ENCODE results near the gene ZNF248. TPM values are rescaled to one million over a fixed set of nuclear protein-coding genes. Genes with fewer than 3 reads are reported as not detected.

ZNF248 gene
- total RNA-seq, 1 donor from 2014 or later = 14.3 TPM

DNA sequence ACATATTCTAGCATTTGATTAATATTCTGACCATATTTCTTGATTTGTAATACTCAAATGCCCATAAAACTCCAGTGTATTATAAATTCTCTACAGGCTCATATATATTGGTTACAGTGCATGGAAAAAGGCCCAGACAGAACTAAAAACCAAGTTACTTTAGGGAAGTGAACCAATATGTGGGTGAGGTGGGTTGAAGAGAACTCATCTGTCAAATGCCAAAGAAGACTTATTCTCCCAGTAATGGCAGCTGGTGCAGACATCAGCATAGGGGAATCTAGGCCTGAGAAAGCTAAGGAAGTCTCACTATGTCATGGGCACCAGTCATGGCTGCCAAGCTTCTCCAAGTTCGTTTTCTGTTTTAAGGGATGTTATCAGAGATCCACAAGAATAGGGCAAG, 30.6 kb downstream of the ZNF248 start:
- Histone ChIP-seq H3K4me1 (no peaks in the 10 kb centered on the region), H3K36me3 (peaks cover 34% of the 10 kb centered on the region), H3K27ac (no peak overlapping the region), H3K9me3 (peaks cover 68% of the 10 kb centered on the region), H3K4me3 (no peak overlapping the region), H3K27me3 (ENCODE audit: low read depth) (no peaks in the 10 kb centered on the region)
- ATAC-seq = no peak
- intact Hi-C loops (cut with DNase I) = no loop called here
- DNase-seq = no peak
- TF ChIP-seq, protein P1, sequence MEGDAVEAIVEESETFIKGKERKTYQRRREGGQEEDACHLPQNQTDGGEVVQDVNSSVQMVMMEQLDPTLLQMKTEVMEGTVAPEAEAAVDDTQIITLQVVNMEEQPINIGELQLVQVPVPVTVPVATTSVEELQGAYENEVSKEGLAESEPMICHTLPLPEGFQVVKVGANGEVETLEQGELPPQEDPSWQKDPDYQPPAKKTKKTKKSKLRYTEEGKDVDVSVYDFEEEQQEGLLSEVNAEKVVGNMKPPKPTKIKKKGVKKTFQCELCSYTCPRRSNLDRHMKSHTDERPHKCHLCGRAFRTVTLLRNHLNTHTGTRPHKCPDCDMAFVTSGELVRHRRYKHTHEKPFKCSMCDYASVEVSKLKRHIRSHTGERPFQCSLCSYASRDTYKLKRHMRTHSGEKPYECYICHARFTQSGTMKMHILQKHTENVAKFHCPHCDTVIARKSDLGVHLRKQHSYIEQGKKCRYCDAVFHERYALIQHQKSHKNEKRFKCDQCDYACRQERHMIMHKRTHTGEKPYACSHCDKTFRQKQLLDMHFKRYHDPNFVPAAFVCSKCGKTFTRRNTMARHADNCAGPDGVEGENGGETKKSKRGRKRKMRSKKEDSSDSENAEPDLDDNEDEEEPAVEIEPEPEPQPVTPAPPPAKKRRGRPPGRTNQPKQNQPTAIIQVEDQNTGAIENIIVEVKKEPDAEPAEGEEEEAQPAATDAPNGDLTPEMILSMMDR (IDR thresholded peaks at IDR 0.05) = no peak

DNA sequence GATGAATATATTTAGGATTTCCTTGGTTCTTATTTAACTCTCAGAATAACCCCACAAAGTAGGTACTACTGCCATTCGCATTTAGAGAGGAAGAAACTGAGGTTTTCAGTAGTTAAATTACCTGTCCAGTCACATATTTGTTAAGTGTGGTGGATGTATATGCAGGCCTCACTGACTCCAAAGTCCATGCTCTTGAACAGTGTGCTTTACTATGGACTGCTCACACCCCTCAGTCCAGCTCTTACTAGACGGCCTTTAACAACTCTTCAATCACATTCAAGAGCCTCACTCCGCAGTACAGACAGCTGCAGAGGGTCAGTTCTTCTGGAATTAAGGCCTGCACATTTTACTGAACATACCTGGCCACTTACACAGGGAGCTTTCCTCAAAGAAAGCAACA, 36.2 kb downstream of the ZNF248 start:
- no peaks in the 10 kb centered on the region for H3K36me3 ChIP-seq
- intact Hi-C loops (cut with DNase I) = no loop called here
- H3K27me3 ChIP-seq (ENCODE audit: low read depth) = no peaks in the 10 kb centered on the region
- ATAC-seq (no peak), DNase-seq (no peak)
- no peaks in the 10 kb centered on the region for H3K4me1 ChIP-seq
- TF ChIP-seq, protein P1 (IDR thresholded peaks at IDR 0.05) = no peak
- no peak overlapping the region for H3K27ac ChIP-seq
- peaks cover 57% of the 10 kb centered on the region for H3K9me3 ChIP-seq
- H3K4me3 ChIP-seq = no peak overlapping the region

- DNase-seq = no peak
- Histone ChIP-seq H3K9me3 (peaks cover 68% of the 10 kb centered on the region), H3K4me1 (no peaks in the 10 kb centered on the region), H3K27me3 (ENCODE audit: low read depth) (no peaks in the 10 kb centered on the region), H3K27ac (no peak overlapping the region), H3K36me3 (no peaks in the 10 kb centered on the region), H3K4me3 (no peak overlapping the region)
- TF ChIP-seq, protein P1 (IDR thresholded peaks at IDR 0.05) = no peak
- intact Hi-C loops (cut with DNase I) = no loop called here
- no peak for ATAC-seq
Observed at GRCh38 chr10:37819797-37820196, 37.6 kb downstream of the ZNF248 start.

DNA sequence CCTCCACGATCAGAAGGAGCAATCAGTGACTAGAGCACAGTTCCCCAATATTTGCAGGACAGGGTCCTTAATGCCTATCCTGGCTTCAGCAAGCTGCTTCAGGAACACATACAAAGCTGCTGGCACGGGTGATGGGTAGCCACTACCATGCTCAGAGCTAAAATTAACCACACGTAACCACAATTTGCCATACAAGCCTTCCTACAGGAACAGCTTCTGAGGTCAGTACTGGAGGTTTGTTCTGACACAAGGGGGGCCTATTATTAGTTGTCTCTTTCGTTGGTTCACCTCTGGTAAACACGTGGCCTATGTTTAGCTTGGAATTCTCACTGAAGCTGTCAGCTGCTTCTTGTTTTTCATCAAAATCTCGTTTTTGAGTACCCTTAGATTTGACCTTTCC, 41.1 kb downstream of the ZNF248 start:
- Histone ChIP-seq H3K27ac (no peak overlapping the region), H3K36me3 (no peaks in the 10 kb centered on the region), H3K4me1 (no peaks in the 10 kb centered on the region), H3K9me3 (peaks cover 74% of the 10 kb centered on the region), H3K4me3 (no peak overlapping the region), H3K27me3 (ENCODE audit: low read depth) (no peaks in the 10 kb centered on the region)
- ATAC-seq = no peak
- no peak for DNase-seq
- TF ChIP-seq, protein P1 (IDR thresholded peaks at IDR 0.05) = no peak
- intact Hi-C loops (cut with DNase I) = no loop called here

DNA sequence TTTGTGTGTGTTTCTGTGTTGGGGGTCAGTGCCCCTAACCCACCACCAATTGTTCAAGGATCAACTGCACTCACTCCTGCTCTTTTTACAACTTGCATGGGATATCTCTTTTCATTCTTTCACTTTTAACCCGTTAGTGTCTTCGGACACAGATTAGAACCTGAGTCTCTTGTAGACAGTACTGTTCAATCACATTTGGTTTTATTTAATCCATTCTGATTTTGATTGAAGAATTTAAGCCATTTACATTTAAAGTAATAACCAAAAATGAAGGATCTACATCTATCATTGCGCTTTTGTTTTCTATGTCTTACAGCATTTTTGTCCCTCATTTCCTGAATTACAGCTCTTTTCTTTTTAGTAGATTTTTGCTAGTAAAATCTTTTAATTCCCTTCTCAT, 43.6 kb downstream of the ZNF248 start:
- Histone ChIP-seq H3K36me3 (no peaks in the 10 kb centered on the region), H3K4me3 (no peak overlapping the region), H3K9me3 (peaks cover 81% of the 10 kb centered on the region), H3K27me3 (ENCODE audit: low read depth) (no peaks in the 10 kb centered on the region), H3K27ac (no peak overlapping the region), H3K4me1 (no peaks in the 10 kb centered on the region)
- intact Hi-C loops (cut with DNase I) = no loop called here
- no peak for ATAC-seq
- DNase-seq = no peak
- TF ChIP-seq, protein P1 (IDR thresholded peaks at IDR 0.05) = no peak

DNA sequence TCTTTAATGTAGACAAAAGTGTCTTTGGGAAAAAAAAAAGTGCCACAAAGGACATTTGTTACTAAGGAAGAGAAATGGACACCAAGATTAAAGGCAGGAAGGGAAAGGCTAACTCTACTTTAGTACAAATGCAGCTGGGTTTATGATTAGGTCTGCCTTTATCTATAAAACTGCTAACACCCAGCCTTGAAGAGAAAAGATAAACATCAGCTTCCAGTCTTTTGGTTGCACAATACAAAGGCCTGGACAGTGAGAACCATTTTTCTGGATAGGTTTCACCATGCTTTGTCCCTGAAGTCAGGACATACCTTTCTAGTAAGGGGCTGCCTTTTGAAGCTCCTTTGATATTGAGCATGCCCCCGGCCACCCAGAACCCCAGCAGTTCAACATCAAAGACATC, 45.1 kb downstream of the ZNF248 start:
- Histone ChIP-seq H3K9me3 (peaks cover 70% of the 10 kb centered on the region), H3K27me3 (ENCODE audit: low read depth) (no peaks in the 10 kb centered on the region), H3K4me3 (no peak overlapping the region), H3K36me3 (no peaks in the 10 kb centered on the region), H3K4me1 (no peaks in the 10 kb centered on the region), H3K27ac (no peak overlapping the region)
- ATAC-seq = no peak
- intact Hi-C loops (cut with DNase I) = no loop called here
- DNase-seq = no peak
- TF ChIP-seq, protein P1 (IDR thresholded peaks at IDR 0.05) = no peak

All from lower lobe of right lung (tissue), 2 donors.